ENCODE results near the gene AHCYL2.

GRCh38 chr7:129209067-129209926, 15.5 kb upstream of the AHCYL2 start:
- TF ChIP-seq, protein P1, sequence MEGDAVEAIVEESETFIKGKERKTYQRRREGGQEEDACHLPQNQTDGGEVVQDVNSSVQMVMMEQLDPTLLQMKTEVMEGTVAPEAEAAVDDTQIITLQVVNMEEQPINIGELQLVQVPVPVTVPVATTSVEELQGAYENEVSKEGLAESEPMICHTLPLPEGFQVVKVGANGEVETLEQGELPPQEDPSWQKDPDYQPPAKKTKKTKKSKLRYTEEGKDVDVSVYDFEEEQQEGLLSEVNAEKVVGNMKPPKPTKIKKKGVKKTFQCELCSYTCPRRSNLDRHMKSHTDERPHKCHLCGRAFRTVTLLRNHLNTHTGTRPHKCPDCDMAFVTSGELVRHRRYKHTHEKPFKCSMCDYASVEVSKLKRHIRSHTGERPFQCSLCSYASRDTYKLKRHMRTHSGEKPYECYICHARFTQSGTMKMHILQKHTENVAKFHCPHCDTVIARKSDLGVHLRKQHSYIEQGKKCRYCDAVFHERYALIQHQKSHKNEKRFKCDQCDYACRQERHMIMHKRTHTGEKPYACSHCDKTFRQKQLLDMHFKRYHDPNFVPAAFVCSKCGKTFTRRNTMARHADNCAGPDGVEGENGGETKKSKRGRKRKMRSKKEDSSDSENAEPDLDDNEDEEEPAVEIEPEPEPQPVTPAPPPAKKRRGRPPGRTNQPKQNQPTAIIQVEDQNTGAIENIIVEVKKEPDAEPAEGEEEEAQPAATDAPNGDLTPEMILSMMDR (conservative IDR thresholded peaks at IDR 0.05; ENCODE audit: low read length) = no peak
- TF ChIP-seq EZH2phosphoT487 (IDR thresholded peaks at IDR 0.05; ENCODE audit: borderline replicate concordance, low read depth, low read length) = no peak

Data from OCI-LY7 (cell line).